Stimulated activated CD8-positive, alpha-beta memory T cell treated with anti-CD3 and anti-CD28 coated beads, Interleukin-4, amount 100 ng/mL, for 24 hours (primary cell): Measurements from ENCODE around the gene PRR23E.

Experiments
- DNase-seq: peaks from one replicate; pipeline ENCODE4 v3.0.0-alpha.2; 2020; ENCODE audit warnings: low read depth

The PRR23E gene

GRCh38 chr3:127228866-127229265 is 35.9 kb downstream of the PRR23E start:
- no peak for DNase-seq

DNA sequence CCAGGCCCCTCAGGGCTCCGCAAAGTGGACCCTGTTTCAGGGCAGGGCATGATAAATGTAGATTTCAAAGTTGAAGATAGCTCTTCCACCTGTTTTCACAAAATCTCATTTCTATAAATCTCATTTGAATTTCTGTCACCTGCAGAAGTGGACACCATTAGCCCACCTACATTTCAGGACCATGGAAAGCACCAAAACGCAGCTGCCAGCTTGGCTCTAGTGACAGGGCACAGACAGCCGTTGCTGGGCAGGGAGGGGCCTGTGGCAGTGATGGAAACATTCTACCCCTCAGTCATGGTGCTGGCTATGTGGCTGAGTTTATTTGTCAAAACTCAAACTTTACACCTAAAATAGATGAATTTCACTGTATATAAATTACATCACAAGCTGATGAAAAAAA is 40.4 kb downstream of the PRR23E start:
- no peak for DNase-seq

DNA sequence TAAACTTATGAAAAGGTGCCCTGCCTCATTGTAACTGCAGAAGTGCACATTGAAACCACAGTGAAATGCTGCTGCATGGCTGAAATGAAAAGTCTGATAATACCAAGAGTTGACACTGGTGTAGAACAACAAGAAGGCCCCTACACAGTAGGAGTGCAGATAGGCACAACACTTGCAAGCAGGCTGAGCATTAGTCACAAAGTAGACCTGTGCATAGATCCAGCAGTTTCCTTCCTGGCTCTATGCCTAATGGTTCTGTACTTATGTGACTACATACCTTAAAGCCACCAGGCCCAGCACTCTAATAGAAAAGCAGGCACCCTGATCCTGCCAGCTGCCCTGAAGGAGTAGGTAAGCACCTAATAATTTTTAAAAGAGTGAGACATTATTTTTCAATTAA is 41.8 kb downstream of the PRR23E start:
- no peak for DNase-seq

DNA sequence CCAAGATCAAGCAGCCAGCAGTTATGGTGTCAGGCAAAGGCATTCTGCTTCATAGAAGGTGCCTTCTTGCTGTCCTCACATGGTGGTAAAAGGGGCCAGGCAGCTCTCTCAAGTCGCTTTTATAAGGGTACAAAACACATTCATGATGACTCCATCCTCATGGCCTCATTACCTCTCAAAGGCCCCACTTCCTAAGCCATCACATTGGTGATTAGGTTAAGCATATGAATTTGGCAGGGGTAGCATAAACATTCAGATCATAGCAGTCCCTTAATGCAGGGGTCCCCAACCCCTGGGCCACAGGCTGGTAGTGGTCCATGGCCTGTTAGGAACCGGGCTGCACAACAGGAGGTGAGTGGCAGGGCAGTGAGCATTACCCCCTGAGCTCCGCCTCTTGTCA is 42.8 kb downstream of the PRR23E start:
- no peak for DNase-seq

DNA sequence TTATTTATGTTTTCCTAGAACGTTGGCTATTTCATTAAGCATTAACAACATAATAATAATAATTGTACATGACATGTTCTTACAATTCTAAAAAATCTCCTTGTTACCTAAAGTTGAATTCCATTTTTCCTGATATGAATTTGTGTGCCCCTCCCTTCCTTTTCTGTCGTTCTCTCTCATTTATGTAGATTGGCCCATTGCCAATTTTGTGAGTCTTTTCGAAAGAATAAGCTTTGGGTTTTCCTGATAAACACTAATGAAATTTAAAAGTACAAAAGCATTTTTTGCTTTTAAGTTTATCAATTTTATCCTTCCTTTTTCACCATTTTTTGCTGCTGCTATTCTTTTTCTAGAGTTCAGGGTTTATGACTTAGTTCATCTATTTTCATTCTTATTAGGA is 44.9 kb downstream of the PRR23E start:
- DNase-seq = no peak

- DNase-seq = no peak
These were observed 45.7 kb downstream of the PRR23E start for GRCh38 chr3:127238602-127239001.

DNA sequence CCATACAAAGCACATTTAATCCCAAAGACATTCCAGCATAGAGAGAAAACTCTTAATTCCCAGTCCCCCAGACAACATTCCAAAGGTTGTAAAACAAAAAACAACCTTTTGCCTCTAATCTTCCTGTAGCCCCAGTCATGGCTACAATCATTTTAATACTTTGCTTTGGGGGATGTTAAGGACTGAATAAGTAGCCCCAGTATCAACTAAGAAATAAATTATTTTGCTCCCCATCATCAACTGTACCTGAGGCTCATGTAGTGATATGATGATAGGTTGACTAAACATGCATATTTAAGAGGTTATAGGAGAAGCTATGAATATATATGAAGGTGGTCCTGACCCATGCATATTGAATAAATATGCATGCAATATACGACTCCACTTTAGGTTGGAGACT is 54.4 kb downstream of the PRR23E start:
- DNase-seq = no peak
